ENCODE results near the gene RFESD.

GRCh38 chr5:95626701-95627100 is 19.9 kb upstream of the RFESD start:
- TF ChIP-seq POLR2AphosphoS5 (IDR thresholded peaks at IDR 0.05; ENCODE audit: low read depth, low read length) = no peak
- no peak for TF ChIP-seq POLR2A (IDR thresholded peaks at IDR 0.05; ENCODE audit: low read depth, low read length)
